ENCODE measurements around the gene KLF3. TPM values are rescaled to one million over a fixed set of nuclear protein-coding genes. Genes with fewer than 3 reads are reported as not detected.

Gene KLF3
- total RNA-seq (ENCODE audit: low replicate concordance), result 22.8 and 24.8 TPM in 2 replicates

- no peaks in the 10 kb centered on the region for H3K27me3 ChIP-seq
- H4K20me1 ChIP-seq (ENCODE audit: low read depth), result peaks cover 17% of the 10 kb centered on the region
- peak within 1 kb of the TSS; percentile 81 for H3K9ac ChIP-seq
- H3K27me3 Mint-ChIP-seq (ENCODE audit: insufficient read depth, low read depth), result peaks cover 3% of the 10 kb centered on the region
- H3K27ac ChIP-seq, result peak within 1 kb of the TSS; percentile 97
- H3K36me3 ChIP-seq, result no peaks in the 10 kb centered on the region
- TF ChIP-seq CTCF (IDR thresholded peaks at IDR 0.05) (no peak), EZH2phosphoT487 (IDR thresholded peaks at IDR 0.05) (no peak), EZH2 (IDR thresholded peaks at IDR 0.05) (no peak)
- peak within 1 kb of the TSS; percentile 97 for H3K27ac Mint-ChIP-seq
- peak within 1 kb of the TSS; percentile 52 for H2AFZ ChIP-seq (replicated peaks)
- peak within 1 kb of the TSS; percentile 96 for H3K4me2 ChIP-seq
- H3K36me3 Mint-ChIP-seq, result peaks cover 9% of the 10 kb centered on the region
- H3K4me3 Mint-ChIP-seq, result peak within 1 kb of the TSS; percentile 99
- H3K4me3 ChIP-seq, result peak within 1 kb of the TSS; percentile 91
- peaks cover 43% of the 10 kb centered on the region for H3K4me1 Mint-ChIP-seq
- peaks cover 71% of the 10 kb centered on the region for H3K79me2 ChIP-seq (ENCODE audit: low read depth)
- H3K9me3 Mint-ChIP-seq, result peaks cover 17% of the 10 kb centered on the region
- DNase-seq (ENCODE audit: low spot score), result peak; percentile 89
- H3K4me1 ChIP-seq, result peaks cover 44% of the 10 kb centered on the region
- peaks cover 47% of the 10 kb centered on the region for H3F3A ChIP-seq (ENCODE audit: low read depth)
- no peaks in the 10 kb centered on the region for H3K9me3 ChIP-seq (ENCODE audit: low read depth)
Measured at GRCh38 chr4:38663801-38664705, at the start of gene KLF3. Gene KLF3, plus strand, starts transcription at chr4:38664199. Its CDS starts 16,427 bp downstream, at chr4:38680626.

- Mint-ChIP-seq H3K27ac (no peak overlapping the region), H3K36me3 (peaks cover 7% of the 10 kb centered on the region), H3K4me3 (no peak overlapping the region), H3K9me3 (no peaks in the 10 kb centered on the region), H3K4me1 (peaks cover 28% of the 10 kb centered on the region), H3K27me3 (ENCODE audit: insufficient read depth, low read depth) (peaks cover 4% of the 10 kb centered on the region)
- Histone ChIP-seq H2AFZ (replicated peaks) (no peak overlapping the region), H3K27ac (no peak overlapping the region), H4K20me1 (ENCODE audit: low read depth) (no peaks in the 10 kb centered on the region), H3F3A (ENCODE audit: low read depth) (peaks cover 6% of the 10 kb centered on the region), H3K9ac (no peak overlapping the region), H3K4me1 (peaks cover 6% of the 10 kb centered on the region), H3K9me3 (ENCODE audit: low read depth) (no peaks in the 10 kb centered on the region), H3K27me3 (no peaks in the 10 kb centered on the region), H3K79me2 (ENCODE audit: low read depth) (no peaks in the 10 kb centered on the region), H3K36me3 (no peaks in the 10 kb centered on the region), H3K4me2 (no peak overlapping the region), H3K4me3 (no peak overlapping the region)
- TF ChIP-seq EZH2phosphoT487 (IDR thresholded peaks at IDR 0.05), result no peak
- TF ChIP-seq EZH2 (IDR thresholded peaks at IDR 0.05), result no peak
- no peak for TF ChIP-seq CTCF (IDR thresholded peaks at IDR 0.05)
- DNase-seq (ENCODE audit: low spot score), result no peak
Measured at GRCh38 chr4:38614231-38614630, 49.8 kb upstream of the KLF3 start.

DNA sequence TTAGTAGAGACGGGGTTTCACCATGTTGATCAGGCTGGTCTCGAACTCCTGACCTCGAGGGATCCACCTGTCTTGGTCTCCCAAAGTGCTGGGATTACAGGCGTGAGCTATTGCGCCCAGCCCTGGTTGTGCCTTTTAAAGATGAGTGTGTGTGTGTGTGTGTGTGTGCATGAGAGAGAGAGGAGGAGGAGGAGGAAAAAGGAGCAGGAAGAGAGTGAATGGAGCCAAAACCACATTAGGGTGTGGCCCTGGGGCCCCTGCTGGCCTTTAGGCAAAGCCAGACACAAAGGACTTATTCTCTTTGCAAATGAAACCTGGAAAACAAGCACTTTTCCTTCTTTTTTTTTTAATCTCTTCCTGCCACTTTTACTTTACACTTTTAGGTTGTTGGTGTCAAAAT, 48.2 kb upstream of the KLF3 start:
- no peak overlapping the region for H3K4me3 Mint-ChIP-seq
- peaks cover 26% of the 10 kb centered on the region for H3K4me1 Mint-ChIP-seq
- Histone ChIP-seq H2AFZ (replicated peaks) (no peak overlapping the region), H3K4me2 (no peak overlapping the region), H3K36me3 (no peaks in the 10 kb centered on the region), H3K9ac (no peak overlapping the region), H3K4me1 (peaks cover 5% of the 10 kb centered on the region), H3K27me3 (no peaks in the 10 kb centered on the region), H3K27ac (no peak overlapping the region), H3K9me3 (ENCODE audit: low read depth) (no peaks in the 10 kb centered on the region), H4K20me1 (ENCODE audit: low read depth) (no peaks in the 10 kb centered on the region), H3K4me3 (no peak overlapping the region), H3F3A (ENCODE audit: low read depth) (peaks cover 6% of the 10 kb centered on the region), H3K79me2 (ENCODE audit: low read depth) (no peaks in the 10 kb centered on the region)
- no peak overlapping the region for H3K27ac Mint-ChIP-seq
- no peaks in the 10 kb centered on the region for H3K9me3 Mint-ChIP-seq
- peaks cover 4% of the 10 kb centered on the region for H3K27me3 Mint-ChIP-seq (ENCODE audit: insufficient read depth, low read depth)
- TF ChIP-seq EZH2phosphoT487 (IDR thresholded peaks at IDR 0.05) (no peak), CTCF (IDR thresholded peaks at IDR 0.05) (no peak), EZH2 (IDR thresholded peaks at IDR 0.05) (no peak)
- H3K36me3 Mint-ChIP-seq, result peaks cover 8% of the 10 kb centered on the region
- no peak for DNase-seq (ENCODE audit: low spot score)

All from neural progenitor cell (in vitro differentiated cells).